NCI-H1417 treated with DMSO at 0.1 percent for 48 hours (cell line): ENCODE data around the gene ZKSCAN1.
A peak's percentile ranks its signal among the peaks of the same experiment; 100 is the strongest.

ENCODE experiments used
- DNase-seq: peaks from one replicate; lab custom pipeline; 2025; lab: John Stamatoyannopoulos, UW

ZKSCAN1 gene

GRCh38 chr7:100080907-100081534 lies 65.6 kb downstream of the ZKSCAN1 start:
- DNase-seq, result no peak

GRCh38 chr7:100081535-100082102 lies 66.2 kb downstream of the ZKSCAN1 start, which contains the start of gene ZNF3:
ZNF3 (minus strand) TSS chr7:100081723; CDS start chr7:100077357, 4,366 bp downstream.
- peak; percentile 89 for DNase-seq

GRCh38 chr7:100082978-100083377 lies 67.6 kb downstream of the ZKSCAN1 start:
- no peak for DNase-seq

- DNase-seq, result no peak
Observed at GRCh38 chr7:100085515-100085914, 70.1 kb downstream of the ZKSCAN1 start.

- DNase-seq, result no peak
Observed at GRCh38 chr7:100087055-100087750, 71.8 kb downstream of the ZKSCAN1 start.

- no peak for DNase-seq
Observed at GRCh38 chr7:100088095-100088620, 72.8 kb downstream of the ZKSCAN1 start.

- DNase-seq, result no peak
Observed at GRCh38 chr7:100088621-100089457, 73.4 kb downstream of the ZKSCAN1 start, which contains the start of gene COPS6. COPS6 (plus strand) TSS chr7:100088969; CDS start chr7:100088991, 22 bp downstream.

GRCh38 chr7:100089458-100090196 lies 74.2 kb downstream of the ZKSCAN1 start:
- no peak for DNase-seq

GRCh38 chr7:100090527-100091410 lies 75.4 kb downstream of the ZKSCAN1 start:
- DNase-seq, result no peak
